ENCODE measurements around the gene ANKRD52.

The ANKRD52 gene

GRCh38 chr12:56231184-56231582, 27.0 kb downstream of the ANKRD52 start:
- Mint-ChIP-seq H3K4me3 (no peak overlapping the region), H3K27ac (no peak overlapping the region), H3K4me1 (peaks cover 23% of the 10 kb centered on the region), H3K9me3 (no peaks in the 10 kb centered on the region), H3K36me3 (ENCODE audit: low read depth) (peaks cover 4% of the 10 kb centered on the region), H3K27me3 (ENCODE audit: low read depth, poor library complexity) (peaks cover 3% of the 10 kb centered on the region)
- TF ChIP-seq CTCF (IDR thresholded peaks at IDR 0.05), result no peak
- DNase-seq, result no peak

- Mint-ChIP-seq H3K4me1 (peaks cover 24% of the 10 kb centered on the region), H3K27me3 (ENCODE audit: low read depth, poor library complexity) (peaks cover 3% of the 10 kb centered on the region)
- no peak for TF ChIP-seq CTCF (IDR thresholded peaks at IDR 0.05)
These were observed 27.6 kb downstream of the ANKRD52 start for GRCh38 chr12:56230432-56231183.

GRCh38 chr12:56229916-56230431, 28.2 kb downstream of the ANKRD52 start, which contains the start of gene SLC39A5:
Gene SLC39A5, plus strand, starts transcription at chr12:56230051. Its CDS starts 1,224 bp downstream, at chr12:56231275.
- TF ChIP-seq CTCF (IDR thresholded peaks at IDR 0.05), result no peak
- H3K27me3 Mint-ChIP-seq (ENCODE audit: low read depth, poor library complexity), result peaks cover 3% of the 10 kb centered on the region
- peaks cover 4% of the 10 kb centered on the region for H3K36me3 Mint-ChIP-seq (ENCODE audit: low read depth)
- H3K4me3 Mint-ChIP-seq, result no peak within 1 kb of the TSS
- no peak for DNase-seq
- H3K4me1 Mint-ChIP-seq, result peaks cover 30% of the 10 kb centered on the region
- H3K9me3 Mint-ChIP-seq, result no peaks in the 10 kb centered on the region
- peak within 1 kb of the TSS; percentile 51 for H3K27ac Mint-ChIP-seq

More at GRCh38 chr12:56230432-56231183, 27.6 kb downstream of the ANKRD52 start:
- peak overlapping the region; percentile 51 for H3K27ac Mint-ChIP-seq
- H3K36me3 Mint-ChIP-seq (ENCODE audit: low read depth), result peaks cover 4% of the 10 kb centered on the region
- DNase-seq, result no peak
- H3K9me3 Mint-ChIP-seq, result no peaks in the 10 kb centered on the region
- H3K4me3 Mint-ChIP-seq, result no peak overlapping the region

- TF ChIP-seq CTCF (IDR thresholded peaks at IDR 0.05), result no peak
- Mint-ChIP-seq H3K9me3 (no peaks in the 10 kb centered on the region), H3K27ac (peak overlapping the region; percentile 36), H3K36me3 (ENCODE audit: low read depth) (peaks cover 4% of the 10 kb centered on the region), H3K27me3 (ENCODE audit: low read depth, poor library complexity) (peaks cover 3% of the 10 kb centered on the region), H3K4me3 (no peak overlapping the region), H3K4me1 (peaks cover 37% of the 10 kb centered on the region)
- DNase-seq, result no peak
These were observed 29.1 kb downstream of the ANKRD52 start for GRCh38 chr12:56229082-56229481.

GRCh38 chr12:56224954-56225353, 33.2 kb downstream of the ANKRD52 start:
- Mint-ChIP-seq H3K4me3 (peak overlapping the region; percentile 82), H3K27me3 (ENCODE audit: low read depth, poor library complexity) (no peaks in the 10 kb centered on the region), H3K4me1 (peaks cover 51% of the 10 kb centered on the region), H3K9me3 (no peaks in the 10 kb centered on the region), H3K36me3 (ENCODE audit: low read depth) (peaks cover 4% of the 10 kb centered on the region), H3K27ac (peak overlapping the region; percentile 27)
- no peak for TF ChIP-seq CTCF (IDR thresholded peaks at IDR 0.05)
- peak; percentile 28 for DNase-seq
